GM19395 (cell line): ENCODE measurements around the gene ARL4A.
"Not testable (repeated sequence)": the region's sequence is repeated elsewhere in the genome, so short reads cannot be mapped to it uniquely, and the experiment has no call there.

Source experiments
- ATAC-seq: cut with Tn5 transposase; IDR thresholded peaks from one replicate; pipeline ENCODE4 v1.9.1; 2021; ENCODE audit warnings: mild to moderate bottlenecking, moderate library complexity; ENCODE audit not compliant: unreplicated experiment

The ARL4A gene

GRCh38 chr7:12686891-12687717 lies at the start of gene ARL4A:
ARL4A (plus strand) TSS chr7:12687633; CDS start chr7:12688255, 622 bp downstream.
- ATAC-seq = peak; percentile 82

GRCh38 chr7:12637819-12638592 lies 49.4 kb upstream of the ARL4A start:
- peak; percentile 61 for ATAC-seq

- ATAC-seq = peak; percentile 59
These were observed 48.5 kb upstream of the ARL4A start for GRCh38 chr7:12638851-12639456.

GRCh38 chr7:12640299-12641096 lies 46.9 kb upstream of the ARL4A start:
- no peak for ATAC-seq

- ATAC-seq = no peak
These were observed 46.2 kb upstream of the ARL4A start for GRCh38 chr7:12641196-12641595.

- ATAC-seq = no peak
These were observed 44.9 kb upstream of the ARL4A start for GRCh38 chr7:12642508-12642907.

- ATAC-seq = no peak
These were observed 44.3 kb upstream of the ARL4A start for GRCh38 chr7:12643001-12643643.

- ATAC-seq = no peak
These were observed 43.8 kb upstream of the ARL4A start for GRCh38 chr7:12643644-12644043.

GRCh38 chr7:12645212-12645611 lies 42.2 kb upstream of the ARL4A start:
- not testable (repeated sequence) for ATAC-seq

GRCh38 chr7:12646139-12646538 lies 41.3 kb upstream of the ARL4A start:
- no peak for ATAC-seq

- ATAC-seq = no peak
These were observed 39.8 kb upstream of the ARL4A start for GRCh38 chr7:12647364-12648219.

GRCh38 chr7:12648704-12649261 lies 38.6 kb upstream of the ARL4A start:
- ATAC-seq = no peak

- ATAC-seq = no peak
These were observed 38.1 kb upstream of the ARL4A start for GRCh38 chr7:12649348-12649747.

GRCh38 chr7:12650080-12650479 lies 37.4 kb upstream of the ARL4A start:
- no peak for ATAC-seq

- no peak for ATAC-seq
These were observed 34.3 kb upstream of the ARL4A start for GRCh38 chr7:12653110-12653509.

- no peak for ATAC-seq
These were observed 33.9 kb upstream of the ARL4A start for GRCh38 chr7:12653518-12653917.

GRCh38 chr7:12655161-12655560 lies 32.3 kb upstream of the ARL4A start:
- ATAC-seq = no peak

- not testable (repeated sequence) for ATAC-seq
These were observed 27.0 kb upstream of the ARL4A start for GRCh38 chr7:12660423-12660822.

GRCh38 chr7:12660986-12661385 lies 26.4 kb upstream of the ARL4A start:
- not testable (repeated sequence) for ATAC-seq
